ENCODE measurements around the gene TRAPPC12.

TRAPPC12 gene

GRCh38 chr2:3441465-3441864 lies 62.0 kb downstream of the TRAPPC12 start:
- Histone ChIP-seq H2BK120ac (ENCODE audit: low read depth, low read length) (no peak overlapping the region), H2BK5ac (ENCODE audit: low read length) (no peak overlapping the region), H3K9me3 (replicated peaks in 1 of 2; ENCODE audit: control insufficient read depth in 2 of 2, insufficient read depth in 1 of 2, low read depth in 1 of 2, low read length in 2 of 2) (no peaks in the 10 kb centered on the region), H3K9ac (ENCODE audit: low read depth, low read length, poor library complexity) (no peak overlapping the region), H3K4me3 (ENCODE audit: low read length in 2 of 2) (no peak overlapping the region), H2AK5ac (ENCODE audit: low read depth, low read length) (no peak overlapping the region), H2BK12ac (ENCODE audit: low read length) (no peak overlapping the region), H3K4me2 (ENCODE audit: insufficient read depth, low read length, poor library complexity, severe bottlenecking) (no peak overlapping the region), H2AFZ (ENCODE audit: low read length) (no peak overlapping the region), H3K79me1 (ENCODE audit: low read depth, low read length) (peaks cover 1% of the 10 kb centered on the region), H3K27ac (replicated peaks; ENCODE audit: low read length) (no peak overlapping the region), H4K8ac (ENCODE audit: low read depth, low read length) (no peak overlapping the region), H3K18ac (ENCODE audit: low read length) (no peak overlapping the region), H3K27me3 (ENCODE audit: control insufficient read depth in 3 of 3, insufficient read depth in 3 of 3, low read depth in 1 of 3, low read length in 3 of 3) (no peaks in the 10 kb centered on the region), H3K23ac (ENCODE audit: low read depth, low read length, poor library complexity) (no peak overlapping the region), H3K4ac (ENCODE audit: low read length) (no peak overlapping the region), H4K91ac (ENCODE audit: low read depth, low read length, poor library complexity) (no peak overlapping the region), H3K14ac (ENCODE audit: low read length) (no peak overlapping the region), H3K36me3 (replicated peaks in 1 of 2; ENCODE audit: control insufficient read depth in 2 of 2, insufficient read depth in 2 of 2, low read length in 2 of 2) (peaks cover 12 to 38% of the 10 kb centered on the region in 2 donors), H3K4me1 (ENCODE audit: control insufficient read depth in 2 of 2, insufficient read depth in 1 of 2, low read depth in 1 of 2, low read length in 2 of 2) (no peaks in the 10 kb centered on the region), H2BK15ac (ENCODE audit: low read length) (no peak overlapping the region)
- DNase-seq (ENCODE audit: low spot score) = no peak

GRCh38 chr2:3442185-3442584 lies 62.7 kb downstream of the TRAPPC12 start:
- Histone ChIP-seq H3K4ac (ENCODE audit: low read length) (no peak overlapping the region), H2BK15ac (ENCODE audit: low read length) (no peak overlapping the region), H2BK120ac (ENCODE audit: low read depth, low read length) (no peak overlapping the region), H3K4me2 (ENCODE audit: insufficient read depth, low read length, poor library complexity, severe bottlenecking) (no peak overlapping the region), H3K79me1 (ENCODE audit: low read depth, low read length) (peaks cover 1% of the 10 kb centered on the region), H3K4me1 (ENCODE audit: control insufficient read depth in 2 of 2, insufficient read depth in 1 of 2, low read depth in 1 of 2, low read length in 2 of 2) (no peaks in the 10 kb centered on the region), H3K27ac (replicated peaks; ENCODE audit: low read length) (no peak overlapping the region), H2AK5ac (ENCODE audit: low read depth, low read length) (no peak overlapping the region), H2BK12ac (ENCODE audit: low read length) (no peak overlapping the region), H4K91ac (ENCODE audit: low read depth, low read length, poor library complexity) (no peak overlapping the region), H4K8ac (ENCODE audit: low read depth, low read length) (no peak overlapping the region), H3K9ac (ENCODE audit: low read depth, low read length, poor library complexity) (no peak overlapping the region), H3K23ac (ENCODE audit: low read depth, low read length, poor library complexity) (no peak overlapping the region), H3K4me3 (ENCODE audit: low read length in 2 of 2) (no peak overlapping the region), H3K18ac (ENCODE audit: low read length) (no peak overlapping the region), H2BK5ac (ENCODE audit: low read length) (no peak overlapping the region), H2AFZ (ENCODE audit: low read length) (no peak overlapping the region), H3K27me3 (ENCODE audit: control insufficient read depth in 3 of 3, insufficient read depth in 3 of 3, low read depth in 1 of 3, low read length in 3 of 3) (no peaks in the 10 kb centered on the region), H3K14ac (ENCODE audit: low read length) (no peak overlapping the region), H3K36me3 (replicated peaks in 1 of 2; ENCODE audit: control insufficient read depth in 2 of 2, insufficient read depth in 2 of 2, low read length in 2 of 2) (peaks cover 15 to 44% of the 10 kb centered on the region in 2 donors), H3K9me3 (replicated peaks in 1 of 2; ENCODE audit: control insufficient read depth in 2 of 2, insufficient read depth in 1 of 2, low read depth in 1 of 2, low read length in 2 of 2) (peaks cover 0 to 2% of the 10 kb centered on the region in 2 donors)
- WGBS, 2 donors (ENCODE audit: extremely low coverage in 2 of 2, insufficient read length in 2 of 2, insufficient replicate concordance in 1 of 2) = no CpG with 5 or more reads among the region's 6 CpGs
- no peak for DNase-seq (ENCODE audit: low spot score)

GRCh38 chr2:3443083-3443482 lies 63.6 kb downstream of the TRAPPC12 start:
- Histone ChIP-seq H2AFZ (ENCODE audit: low read length) (no peak overlapping the region), H3K4me1 (ENCODE audit: control insufficient read depth in 2 of 2, insufficient read depth in 1 of 2, low read depth in 1 of 2, low read length in 2 of 2) (no peaks in the 10 kb centered on the region)
- WGBS, 2 donors (ENCODE audit: extremely low coverage in 2 of 2, insufficient read length in 2 of 2, insufficient replicate concordance in 1 of 2) = no CpG with 5 or more reads among the region's 11 CpGs

GRCh38 chr2:3443506-3444084 lies 64.1 kb downstream of the TRAPPC12 start:
- Histone ChIP-seq H3K18ac (ENCODE audit: low read length) (no peak overlapping the region), H3K9ac (ENCODE audit: low read depth, low read length, poor library complexity) (no peak overlapping the region), H2BK12ac (ENCODE audit: low read length) (no peak overlapping the region), H3K4ac (ENCODE audit: low read length) (peak overlapping the region; percentile 6), H2AK5ac (ENCODE audit: low read depth, low read length) (no peak overlapping the region), H3K27ac (replicated peaks; ENCODE audit: low read length) (no peak overlapping the region), H3K4me3 (ENCODE audit: low read length in 2 of 2) (no peak overlapping the region), H3K27me3 (ENCODE audit: control insufficient read depth in 3 of 3, insufficient read depth in 3 of 3, low read depth in 1 of 3, low read length in 3 of 3) (no peaks in the 10 kb centered on the region), H3K4me1 (ENCODE audit: control insufficient read depth in 2 of 2, insufficient read depth in 1 of 2, low read depth in 1 of 2, low read length in 2 of 2) (no peaks in the 10 kb centered on the region), H2AFZ (ENCODE audit: low read length) (no peak overlapping the region), H2BK15ac (ENCODE audit: low read length) (no peak overlapping the region), H3K9me3 (replicated peaks in 1 of 2; ENCODE audit: control insufficient read depth in 2 of 2, insufficient read depth in 1 of 2, low read depth in 1 of 2, low read length in 2 of 2) (peaks cover 0 to 2% of the 10 kb centered on the region in 2 donors), H2BK120ac (ENCODE audit: low read depth, low read length) (no peak overlapping the region), H3K4me2 (ENCODE audit: insufficient read depth, low read length, poor library complexity, severe bottlenecking) (no peak overlapping the region), H2BK5ac (ENCODE audit: low read length) (no peak overlapping the region), H4K91ac (ENCODE audit: low read depth, low read length, poor library complexity) (no peak overlapping the region), H3K23ac (ENCODE audit: low read depth, low read length, poor library complexity) (no peak overlapping the region), H3K79me1 (ENCODE audit: low read depth, low read length) (peaks cover 1% of the 10 kb centered on the region), H4K8ac (ENCODE audit: low read depth, low read length) (no peak overlapping the region), H3K36me3 (replicated peaks in 1 of 2; ENCODE audit: control insufficient read depth in 2 of 2, insufficient read depth in 2 of 2, low read length in 2 of 2) (peaks cover 17 to 59% of the 10 kb centered on the region in 2 donors), H3K14ac (ENCODE audit: low read length) (no peak overlapping the region)
- no CpG with 5 or more reads among the region's 18 CpGs for WGBS, 2 donors (ENCODE audit: extremely low coverage in 2 of 2, insufficient read length in 2 of 2, insufficient replicate concordance in 1 of 2)
- no peak for DNase-seq (ENCODE audit: low spot score)

More at GRCh38 chr2:3443083-3443482, 63.6 kb downstream of the TRAPPC12 start:
- Histone ChIP-seq H3K4me3 (ENCODE audit: low read length in 2 of 2) (no peak overlapping the region), H4K8ac (ENCODE audit: low read depth, low read length) (no peak overlapping the region), H3K14ac (ENCODE audit: low read length) (no peak overlapping the region), H3K27ac (replicated peaks; ENCODE audit: low read length) (no peak overlapping the region), H2AK5ac (ENCODE audit: low read depth, low read length) (no peak overlapping the region), H3K4me2 (ENCODE audit: insufficient read depth, low read length, poor library complexity, severe bottlenecking) (no peak overlapping the region), H2BK5ac (ENCODE audit: low read length) (no peak overlapping the region), H3K23ac (ENCODE audit: low read depth, low read length, poor library complexity) (no peak overlapping the region), H2BK12ac (ENCODE audit: low read length) (no peak overlapping the region), H3K27me3 (ENCODE audit: control insufficient read depth in 3 of 3, insufficient read depth in 3 of 3, low read depth in 1 of 3, low read length in 3 of 3) (no peaks in the 10 kb centered on the region), H4K91ac (ENCODE audit: low read depth, low read length, poor library complexity) (no peak overlapping the region), H3K9ac (ENCODE audit: low read depth, low read length, poor library complexity) (no peak overlapping the region), H3K9me3 (replicated peaks in 1 of 2; ENCODE audit: control insufficient read depth in 2 of 2, insufficient read depth in 1 of 2, low read depth in 1 of 2, low read length in 2 of 2) (peaks cover 0 to 2% of the 10 kb centered on the region in 2 donors), H2BK120ac (ENCODE audit: low read depth, low read length) (no peak overlapping the region), H3K18ac (ENCODE audit: low read length) (no peak overlapping the region), H3K36me3 (replicated peaks in 1 of 2; ENCODE audit: control insufficient read depth in 2 of 2, insufficient read depth in 2 of 2, low read length in 2 of 2) (peaks cover 17 to 53% of the 10 kb centered on the region in 2 donors), H3K4ac (ENCODE audit: low read length) (no peak overlapping the region), H3K79me1 (ENCODE audit: low read depth, low read length) (peaks cover 1% of the 10 kb centered on the region), H2BK15ac (ENCODE audit: low read length) (no peak overlapping the region)
- no peak for DNase-seq (ENCODE audit: low spot score)

Data from neuronal stem cell (in vitro differentiated cells).